LNCAP (cell line): ENCODE data around the gene CD8A.

ENCODE experiments used
- TF ChIP-seq, protein P1 (sequence below): fragments of 450-650 bp; IDR thresholded peaks from 2 replicates; pipeline ENCODE4 v1.5.1; 2017; ENCODE audit warnings: mild to moderate bottlenecking

CD8A gene

DNA sequence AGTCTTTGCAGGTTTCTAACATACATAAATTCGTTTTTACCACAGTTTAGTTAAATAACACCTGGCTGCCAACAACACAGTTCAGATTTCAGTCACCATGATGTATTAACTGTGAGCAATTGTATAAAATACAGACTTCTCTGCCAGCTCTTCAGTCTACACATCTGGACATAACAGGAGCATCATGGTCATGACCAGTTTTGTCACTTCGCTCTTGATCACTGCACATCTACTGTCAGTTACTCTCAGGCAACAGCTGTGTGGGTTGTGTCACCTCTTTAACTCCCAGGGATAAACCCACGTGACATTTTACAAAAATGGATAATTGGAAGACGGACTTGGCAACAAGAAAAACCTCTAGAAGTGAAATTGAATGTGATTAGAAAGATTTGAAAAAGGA lies 30.3 kb downstream of the CD8A start:
- TF ChIP-seq, protein P1, sequence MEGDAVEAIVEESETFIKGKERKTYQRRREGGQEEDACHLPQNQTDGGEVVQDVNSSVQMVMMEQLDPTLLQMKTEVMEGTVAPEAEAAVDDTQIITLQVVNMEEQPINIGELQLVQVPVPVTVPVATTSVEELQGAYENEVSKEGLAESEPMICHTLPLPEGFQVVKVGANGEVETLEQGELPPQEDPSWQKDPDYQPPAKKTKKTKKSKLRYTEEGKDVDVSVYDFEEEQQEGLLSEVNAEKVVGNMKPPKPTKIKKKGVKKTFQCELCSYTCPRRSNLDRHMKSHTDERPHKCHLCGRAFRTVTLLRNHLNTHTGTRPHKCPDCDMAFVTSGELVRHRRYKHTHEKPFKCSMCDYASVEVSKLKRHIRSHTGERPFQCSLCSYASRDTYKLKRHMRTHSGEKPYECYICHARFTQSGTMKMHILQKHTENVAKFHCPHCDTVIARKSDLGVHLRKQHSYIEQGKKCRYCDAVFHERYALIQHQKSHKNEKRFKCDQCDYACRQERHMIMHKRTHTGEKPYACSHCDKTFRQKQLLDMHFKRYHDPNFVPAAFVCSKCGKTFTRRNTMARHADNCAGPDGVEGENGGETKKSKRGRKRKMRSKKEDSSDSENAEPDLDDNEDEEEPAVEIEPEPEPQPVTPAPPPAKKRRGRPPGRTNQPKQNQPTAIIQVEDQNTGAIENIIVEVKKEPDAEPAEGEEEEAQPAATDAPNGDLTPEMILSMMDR: no peak

DNA sequence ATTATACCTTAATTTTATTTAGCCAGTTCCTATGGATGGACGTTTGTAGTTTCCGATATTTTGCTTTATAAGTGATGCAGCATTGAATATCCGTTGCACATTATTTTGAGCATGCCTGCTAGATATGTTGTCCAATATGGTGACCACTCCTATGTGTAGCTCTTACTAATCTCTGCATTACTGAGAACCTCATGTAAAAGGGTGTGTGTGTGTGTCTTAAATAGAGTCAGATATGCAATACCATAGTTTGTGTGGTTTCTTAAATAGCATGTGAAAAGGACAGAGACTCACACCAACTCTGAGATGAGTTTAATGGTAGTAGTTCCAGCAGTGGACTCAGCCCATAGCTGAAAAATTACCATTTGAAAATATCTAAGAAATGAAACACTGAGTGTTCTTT lies 32.3 kb downstream of the CD8A start:
- TF ChIP-seq, protein P1: no peak

DNA sequence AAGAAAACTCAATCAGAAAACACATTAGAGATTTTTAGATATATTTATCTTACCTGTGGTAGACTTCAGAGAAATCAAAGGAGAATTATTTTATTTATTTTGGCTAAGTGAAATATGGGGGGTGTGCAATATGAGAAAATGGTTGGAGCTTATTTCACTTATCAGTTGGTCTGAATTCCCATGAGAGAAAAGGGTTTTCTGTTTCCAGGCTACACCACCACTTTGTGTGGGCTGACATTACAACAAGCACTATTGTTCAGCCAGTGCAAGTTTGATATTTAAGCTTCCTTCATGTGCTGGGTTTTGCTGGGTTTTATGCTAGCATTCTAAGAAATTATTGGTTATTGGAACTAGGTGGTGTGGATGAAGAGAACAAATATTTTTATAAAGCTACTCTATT lies 37.1 kb downstream of the CD8A start:
- TF ChIP-seq, protein P1: no peak

DNA sequence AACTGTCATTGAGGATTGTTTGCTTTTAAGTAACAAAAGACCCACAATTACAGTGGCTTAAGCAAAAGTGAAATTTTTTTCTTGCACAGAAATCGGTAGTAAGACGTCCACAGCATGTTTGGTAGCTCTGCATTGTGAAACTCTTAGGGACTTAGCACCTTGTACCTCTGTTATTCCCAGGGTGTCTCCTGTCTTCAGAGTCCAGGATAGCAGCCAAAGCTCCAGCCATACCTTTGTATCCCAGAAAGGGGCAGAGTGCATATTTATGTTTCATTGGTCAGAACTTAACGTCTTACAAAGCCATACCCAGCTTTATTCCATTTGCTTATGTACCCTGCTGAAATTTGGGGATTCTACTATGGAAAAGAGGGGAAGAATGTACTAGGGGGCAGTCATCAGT lies 37.8 kb downstream of the CD8A start:
- TF ChIP-seq, protein P1: no peak

DNA sequence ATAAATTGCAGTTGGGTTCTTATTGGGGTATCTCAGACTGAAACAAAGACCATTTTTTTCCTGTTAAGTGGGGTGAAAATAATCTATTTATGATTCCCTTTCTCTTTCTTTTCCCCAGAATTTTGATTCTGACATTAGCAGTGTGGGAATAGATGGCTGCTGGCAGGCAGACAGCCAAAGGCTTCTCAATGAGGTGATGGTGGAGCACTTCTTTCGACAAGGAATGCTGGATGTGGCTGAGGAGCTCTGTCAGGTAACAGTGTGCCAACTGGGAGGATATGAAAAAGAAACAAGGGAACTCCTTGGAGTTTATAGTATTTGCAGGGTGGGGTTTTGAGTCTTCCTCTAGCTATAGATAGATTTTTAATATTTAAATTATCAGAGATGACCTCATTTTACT lies 38.9 kb downstream of the CD8A start:
- TF ChIP-seq, protein P1: no peak

DNA sequence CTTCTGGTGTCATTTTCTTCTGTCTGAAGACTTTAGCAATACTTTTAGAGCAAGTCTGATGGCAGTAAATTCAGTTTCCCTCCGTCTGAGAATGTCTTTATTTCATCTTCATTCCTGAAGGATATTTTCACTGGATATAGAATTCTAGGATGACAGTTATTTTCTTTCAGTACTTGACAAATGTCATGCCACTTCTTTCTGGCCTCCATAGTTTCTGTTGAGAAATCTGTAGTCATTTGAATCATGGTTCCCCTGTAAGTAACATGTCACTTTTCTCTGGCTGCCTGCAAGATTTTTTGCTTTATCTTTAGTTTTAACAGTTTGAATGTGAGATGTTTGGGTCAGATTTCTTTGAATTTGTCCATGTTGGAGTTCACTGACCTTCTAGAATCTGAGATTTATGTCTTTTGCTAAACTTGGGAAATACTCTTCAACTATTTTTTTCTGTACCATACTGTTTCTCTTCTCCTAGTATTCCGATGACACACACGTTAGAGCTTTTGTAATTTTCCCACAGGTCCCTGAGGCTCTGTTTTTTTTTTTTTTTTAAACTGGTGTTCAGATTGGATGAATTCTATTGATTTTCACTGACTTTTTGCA lies 40.4 kb downstream of the CD8A start:
- TF ChIP-seq, protein P1: no peak

DNA sequence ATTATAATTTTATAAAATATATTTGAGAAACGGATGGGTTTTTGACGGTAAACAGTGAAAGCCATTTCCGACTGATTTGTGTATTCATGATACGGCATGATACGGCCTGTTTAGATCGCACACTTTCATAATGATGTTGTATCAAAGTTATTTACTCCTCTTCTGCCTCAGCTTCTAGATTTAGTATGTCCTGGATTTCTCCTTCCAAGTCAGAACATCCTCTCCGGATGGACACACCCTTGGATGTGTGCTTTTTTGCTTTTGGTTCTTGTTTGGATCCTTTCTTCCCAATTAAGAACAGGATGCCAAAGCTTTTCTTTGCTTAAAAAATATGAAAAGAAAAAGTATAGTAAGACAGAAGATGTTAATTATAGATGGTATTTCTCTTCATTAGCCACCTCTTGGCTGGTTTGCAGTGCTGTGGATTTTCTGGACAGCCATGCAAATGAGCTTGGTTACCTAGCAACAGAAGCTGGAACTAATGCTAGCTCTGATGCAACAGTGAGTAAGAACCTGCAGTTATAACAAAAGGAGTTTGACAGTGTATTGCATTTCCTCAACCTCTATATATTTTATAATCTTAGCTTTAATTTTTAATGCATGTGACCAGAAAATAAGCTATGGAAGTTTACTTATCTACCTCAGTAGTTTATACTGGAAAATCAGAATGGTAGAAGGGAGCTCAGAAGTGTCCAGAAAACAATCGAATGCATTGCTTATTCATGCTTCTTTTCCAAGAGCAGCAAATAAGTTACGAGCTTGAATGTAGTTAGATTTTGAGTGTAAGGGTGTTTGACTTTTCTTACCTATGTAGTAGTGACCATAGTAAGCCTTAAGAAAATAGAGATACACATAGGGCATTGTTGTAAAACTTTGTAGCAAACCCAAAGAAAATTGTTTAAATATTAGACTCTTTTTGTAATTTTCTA lies 42.7 kb downstream of the CD8A start:
- TF ChIP-seq, protein P1: no peak
